Gastrocnemius medialis (tissue), 4 donors: Measurements from ENCODE around the gene DGKG.

Source experiments
- POLR2A ChIP-seq, 2 donors: fragments of 450-650 bp; IDR thresholded peaks; one replicate each; pipeline ENCODE4 v1.6.1; 2017; ENCODE audit warnings: antibody characterized with exemption in 2 of 2, mild to moderate bottlenecking in 2 of 2, moderate library complexity in 2 of 2
- TF ChIP-seq, protein P1 (sequence below), 5 experiments: fragments of 450-650 bp in 3 of 5; fragments of 200-600 bp in 2 of 5; sonication (generic) in 2 of 5; IDR thresholded peaks in 4 of 5; conservative IDR thresholded peaks in 1 of 5; 1 replicate in 4 of 5; 2 replicates in 1 of 5; pipeline ENCODE4 v1.5.1; 2016 to 2019; ENCODE audit warnings: antibody characterized with exemption in 5 of 5, mild to moderate bottlenecking in 3 of 5, moderate library complexity in 3 of 5

DNA sequence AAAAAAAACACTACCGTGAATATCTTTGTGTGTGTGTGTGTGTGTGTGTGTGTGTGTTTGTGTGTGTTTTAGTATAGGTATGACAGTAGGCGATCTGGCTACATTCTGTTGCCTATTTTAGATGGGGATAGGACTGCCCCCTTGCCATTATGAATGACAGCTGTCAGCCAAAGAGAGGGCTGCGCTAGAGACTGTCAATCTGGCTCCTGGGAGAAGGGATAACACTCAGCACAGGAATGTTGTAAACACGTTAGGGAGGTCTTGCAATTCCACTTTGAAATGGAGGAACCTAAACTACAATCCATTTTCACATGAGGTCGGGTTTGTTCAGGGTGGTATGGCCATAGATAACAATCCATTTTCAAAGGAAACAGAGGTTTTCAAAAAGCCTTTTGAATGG is 239.0 kb downstream of the DGKG start:
- TF ChIP-seq, protein P1, sequence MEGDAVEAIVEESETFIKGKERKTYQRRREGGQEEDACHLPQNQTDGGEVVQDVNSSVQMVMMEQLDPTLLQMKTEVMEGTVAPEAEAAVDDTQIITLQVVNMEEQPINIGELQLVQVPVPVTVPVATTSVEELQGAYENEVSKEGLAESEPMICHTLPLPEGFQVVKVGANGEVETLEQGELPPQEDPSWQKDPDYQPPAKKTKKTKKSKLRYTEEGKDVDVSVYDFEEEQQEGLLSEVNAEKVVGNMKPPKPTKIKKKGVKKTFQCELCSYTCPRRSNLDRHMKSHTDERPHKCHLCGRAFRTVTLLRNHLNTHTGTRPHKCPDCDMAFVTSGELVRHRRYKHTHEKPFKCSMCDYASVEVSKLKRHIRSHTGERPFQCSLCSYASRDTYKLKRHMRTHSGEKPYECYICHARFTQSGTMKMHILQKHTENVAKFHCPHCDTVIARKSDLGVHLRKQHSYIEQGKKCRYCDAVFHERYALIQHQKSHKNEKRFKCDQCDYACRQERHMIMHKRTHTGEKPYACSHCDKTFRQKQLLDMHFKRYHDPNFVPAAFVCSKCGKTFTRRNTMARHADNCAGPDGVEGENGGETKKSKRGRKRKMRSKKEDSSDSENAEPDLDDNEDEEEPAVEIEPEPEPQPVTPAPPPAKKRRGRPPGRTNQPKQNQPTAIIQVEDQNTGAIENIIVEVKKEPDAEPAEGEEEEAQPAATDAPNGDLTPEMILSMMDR (IDR thresholded peaks at IDR 0.05 in 4 of 5, conservative IDR thresholded peaks at IDR 0.05 in 1 of 5) = no peak
- TF ChIP-seq POLR2A (IDR thresholded peaks at IDR 0.05) = no peak
